Skeletal muscle tissue (tissue), 4 donors: ENCODE measurements around the gene HFM1. TPM values are rescaled to one million over a fixed set of nuclear protein-coding genes. Genes with fewer than 3 reads are reported as not detected.
"Not testable (repeated sequence)": the region's sequence is repeated elsewhere in the genome, so short reads cannot be mapped to it uniquely, and the experiment has no call there.

ENCODE experiments used
- H3K27ac ChIP-seq: one replicate; pipeline ENCODE4 v1.7.0; 2013; ENCODE audit warnings: mild to moderate bottlenecking, low read depth, low read length, inconsistent platforms
- H3K27me3 ChIP-seq, 3 donors: one replicate each; pipeline ENCODE4 v1.7.0; 2013; ENCODE audit warnings: low read length in 3 of 3; ENCODE audit not compliant: control insufficient read depth in 3 of 3, insufficient read depth in 3 of 3
- H3K36me3 ChIP-seq, 3 donors: one replicate each; pipeline ENCODE4 v1.7.0; 2013; ENCODE audit warnings: low read length in 3 of 3; ENCODE audit not compliant: control insufficient read depth in 3 of 3, insufficient read depth in 3 of 3
- H3K4me1 ChIP-seq, 3 donors: one replicate each; pipeline ENCODE4 v1.7.0; 2013; ENCODE audit warnings: low read length in 3 of 3, mild to moderate bottlenecking in 3 of 3; ENCODE audit not compliant: control insufficient read depth in 3 of 3, insufficient read depth in 3 of 3
- H3K4me3 ChIP-seq, 3 donors: one replicate each; pipeline ENCODE4 v1.7.0; 2013; ENCODE audit warnings: low read length in 3 of 3
- H3K9ac ChIP-seq, 3 donors: one replicate each; pipeline ENCODE4 v1.7.0; 2013; ENCODE audit warnings: low read length in 3 of 3, mild to moderate bottlenecking in 3 of 3, moderate library complexity in 2 of 3, low read depth in 1 of 3
- H3K9me3 ChIP-seq, 3 donors: one replicate each; pipeline ENCODE4 v1.7.0; 2013; ENCODE audit warnings: low read length in 3 of 3; ENCODE audit not compliant: control insufficient read depth in 3 of 3
- total RNA-seq: library from RNA; depleted of rRNA; stranded (reverse); fragments of >200 nt; gene quantifications from one replicate; pipeline ENCODE4 v1.2.3, GENCODE V29; 2014
- donor health status: Osteomylitis.

HFM1 gene
- total RNA-seq, 1 donor from 2014 or later: 16.2 TPM

- Histone ChIP-seq H3K27me3 (no peaks in the 10 kb centered on the region), H3K9ac (no peak overlapping the region), H3K36me3 (peaks cover 0 to 10% (median 2%) of the 10 kb centered on the region in 3 donors), H3K27ac (no peak overlapping the region), H3K4me1 (no peaks in the 10 kb centered on the region), H3K9me3 (no peaks in the 10 kb centered on the region), H3K4me3 (no peak overlapping the region)
These were observed 30.6 kb downstream of the HFM1 start for GRCh38 chr1:91374086-91374485.

GRCh38 chr1:91372230-91372629 is 32.4 kb downstream of the HFM1 start:
- H3K4me1 ChIP-seq, H3K27me3 ChIP-seq, H3K4me3 ChIP-seq, H3K9ac ChIP-seq, H3K9me3 ChIP-seq, H3K27ac ChIP-seq: not testable (repeated sequence)
- peaks cover 0 to 10% (median 2%) of the 10 kb centered on the region in 3 donors for H3K36me3 ChIP-seq

GRCh38 chr1:91349524-91349923 is 55.1 kb downstream of the HFM1 start:
- no peak overlapping the region for H3K9ac ChIP-seq
- H3K27me3 ChIP-seq: no peaks in the 10 kb centered on the region
- no peaks in the 10 kb centered on the region for H3K9me3 ChIP-seq
- no peaks in the 10 kb centered on the region for H3K36me3 ChIP-seq
- no peak overlapping the region for H3K4me3 ChIP-seq
- H3K27ac ChIP-seq: no peak overlapping the region
- H3K4me1 ChIP-seq: no peaks in the 10 kb centered on the region

GRCh38 chr1:91346824-91347223 is 57.8 kb downstream of the HFM1 start:
- Histone ChIP-seq H3K4me1 (no peaks in the 10 kb centered on the region), H3K4me3 (no peak overlapping the region), H3K9ac (no peak overlapping the region), H3K27me3 (no peaks in the 10 kb centered on the region), H3K27ac (no peak overlapping the region), H3K9me3 (no peaks in the 10 kb centered on the region), H3K36me3 (no peaks in the 10 kb centered on the region)

- no peak overlapping the region for H3K4me3 ChIP-seq
- H3K9me3 ChIP-seq: no peaks in the 10 kb centered on the region
- H3K36me3 ChIP-seq: no peaks in the 10 kb centered on the region
- H3K9ac ChIP-seq: no peak overlapping the region
- no peaks in the 10 kb centered on the region for H3K27me3 ChIP-seq
- H3K27ac ChIP-seq: no peak overlapping the region
- no peaks in the 10 kb centered on the region for H3K4me1 ChIP-seq
These were observed 59.1 kb downstream of the HFM1 start for GRCh38 chr1:91345395-91346005.

- Histone ChIP-seq H3K9ac (no peak overlapping the region), H3K27ac (no peak overlapping the region), H3K27me3 (no peaks in the 10 kb centered on the region), H3K9me3 (no peaks in the 10 kb centered on the region), H3K4me3 (no peak overlapping the region), H3K4me1 (no peaks in the 10 kb centered on the region), H3K36me3 (peaks cover 2 to 8% (median 8%) of the 10 kb centered on the region in 3 donors)
These were observed 66.1 kb downstream of the HFM1 start for GRCh38 chr1:91338501-91338900.

GRCh38 chr1:91335603-91336002 is 69.0 kb downstream of the HFM1 start:
- H3K4me1 ChIP-seq: no peaks in the 10 kb centered on the region
- H3K36me3 ChIP-seq: peaks cover 2 to 8% (median 8%) of the 10 kb centered on the region in 3 donors
- H3K27ac ChIP-seq: no peak overlapping the region
- H3K4me3 ChIP-seq: no peak overlapping the region
- no peaks in the 10 kb centered on the region for H3K27me3 ChIP-seq
- H3K9me3 ChIP-seq: no peaks in the 10 kb centered on the region
- H3K9ac ChIP-seq: no peak overlapping the region

GRCh38 chr1:91334856-91335255 is 69.8 kb downstream of the HFM1 start:
- H3K9ac ChIP-seq: no peak overlapping the region
- peaks cover 3 to 8% (median 8%) of the 10 kb centered on the region in 3 donors for H3K36me3 ChIP-seq
- no peaks in the 10 kb centered on the region for H3K9me3 ChIP-seq
- no peak overlapping the region for H3K4me3 ChIP-seq
- H3K27ac ChIP-seq: no peak overlapping the region
- no peaks in the 10 kb centered on the region for H3K27me3 ChIP-seq
- H3K4me1 ChIP-seq: no peaks in the 10 kb centered on the region

GRCh38 chr1:91325456-91325855 is 79.2 kb downstream of the HFM1 start:
- Histone ChIP-seq H3K27me3 (no peaks in the 10 kb centered on the region), H3K9me3 (no peaks in the 10 kb centered on the region), H3K9ac (no peak overlapping the region), H3K4me3 (no peak overlapping the region), H3K36me3 (peaks cover 3 to 29% (median 12%) of the 10 kb centered on the region in 3 donors), H3K27ac (no peak overlapping the region), H3K4me1 (no peaks in the 10 kb centered on the region)

GRCh38 chr1:91314643-91315042 is 90.0 kb downstream of the HFM1 start:
- no peak overlapping the region for H3K27ac ChIP-seq
- H3K9ac ChIP-seq: no peak overlapping the region
- no peaks in the 10 kb centered on the region for H3K36me3 ChIP-seq
- no peaks in the 10 kb centered on the region for H3K4me1 ChIP-seq
- H3K4me3 ChIP-seq: no peak overlapping the region
- no peaks in the 10 kb centered on the region for H3K27me3 ChIP-seq
- no peaks in the 10 kb centered on the region for H3K9me3 ChIP-seq
